Measurements from ENCODE around the gene NT5C2. TPM values are rescaled to one million over a fixed set of nuclear protein-coding genes. Genes with fewer than 3 reads are reported as not detected.

Gene NT5C2
- total RNA-seq, 1 donor from 2014 or later = 55.0 TPM

GRCh38 chr10:103078676-103079075 lies 114.4 kb downstream of the NT5C2 start:
- H3K36me3 ChIP-seq = peaks cover 30% of the 10 kb centered on the region
- no peaks in the 10 kb centered on the region for H3K4me1 ChIP-seq
- intact Hi-C loops (cut with micrococcal nuclease) = no loop called here
- H3K4me3 ChIP-seq = no peak overlapping the region
- H3K27ac ChIP-seq (replicated peaks) = no peak overlapping the region
- no peaks in the 10 kb centered on the region for H3K9me3 ChIP-seq (replicated peaks)
- TF ChIP-seq CTCF (IDR thresholded peaks at IDR 0.05; ENCODE audit: borderline replicate concordance) = no peak
- H3K27me3 ChIP-seq (ENCODE audit: low read depth) = no peaks in the 10 kb centered on the region
- no peak for DNase-seq

- no peak for DNase-seq
- intact Hi-C loops (cut with micrococcal nuclease) = no loop called here
- H3K36me3 ChIP-seq = peaks cover 28% of the 10 kb centered on the region
Measured at GRCh38 chr10:103078309-103078615, 114.8 kb downstream of the NT5C2 start.

GRCh38 chr10:103077491-103078308 lies 115.4 kb downstream of the NT5C2 start:
- peaks cover 29% of the 10 kb centered on the region for H3K36me3 ChIP-seq
- no peaks in the 10 kb centered on the region for H3K4me1 ChIP-seq
- H3K27ac ChIP-seq (replicated peaks) = no peak overlapping the region
- no peaks in the 10 kb centered on the region for H3K27me3 ChIP-seq (ENCODE audit: low read depth)
- H3K4me3 ChIP-seq = no peak overlapping the region
- intact Hi-C loops (cut with micrococcal nuclease) = no loop called here
- no peak for TF ChIP-seq CTCF (IDR thresholded peaks at IDR 0.05; ENCODE audit: borderline replicate concordance)
- H3K9me3 ChIP-seq (replicated peaks) = no peaks in the 10 kb centered on the region
- no peak for DNase-seq

More at GRCh38 chr10:103078309-103078615, 114.8 kb downstream of the NT5C2 start:
- no peak overlapping the region for H3K4me3 ChIP-seq
- H3K27me3 ChIP-seq (ENCODE audit: low read depth) = no peaks in the 10 kb centered on the region
- no peaks in the 10 kb centered on the region for H3K4me1 ChIP-seq
- H3K27ac ChIP-seq (replicated peaks) = no peak overlapping the region
- no peak for TF ChIP-seq CTCF (IDR thresholded peaks at IDR 0.05; ENCODE audit: borderline replicate concordance)
- no peaks in the 10 kb centered on the region for H3K9me3 ChIP-seq (replicated peaks)

- intact Hi-C loops (cut with micrococcal nuclease) = no loop called here
Measured at GRCh38 chr10:103077020-103077419, 116.1 kb downstream of the NT5C2 start.

GRCh38 chr10:103072891-103073290 lies 120.2 kb downstream of the NT5C2 start:
- intact Hi-C loops (cut with micrococcal nuclease) = no loop called here
- H3K9me3 ChIP-seq (replicated peaks) = no peaks in the 10 kb centered on the region
- H3K27ac ChIP-seq (replicated peaks) = no peak overlapping the region
- H3K27me3 ChIP-seq (ENCODE audit: low read depth) = no peaks in the 10 kb centered on the region
- no peak overlapping the region for H3K4me3 ChIP-seq
- no peak for TF ChIP-seq CTCF (IDR thresholded peaks at IDR 0.05; ENCODE audit: borderline replicate concordance)
- no peak for DNase-seq
- H3K4me1 ChIP-seq = no peaks in the 10 kb centered on the region
- peaks cover 25% of the 10 kb centered on the region for H3K36me3 ChIP-seq

More at GRCh38 chr10:103077020-103077419, 116.1 kb downstream of the NT5C2 start:
- DNase-seq = no peak
- no peak overlapping the region for H3K27ac ChIP-seq (replicated peaks)
- no peaks in the 10 kb centered on the region for H3K27me3 ChIP-seq (ENCODE audit: low read depth)
- no peaks in the 10 kb centered on the region for H3K4me1 ChIP-seq
- no peak overlapping the region for H3K4me3 ChIP-seq
- no peaks in the 10 kb centered on the region for H3K9me3 ChIP-seq (replicated peaks)
- peaks cover 32% of the 10 kb centered on the region for H3K36me3 ChIP-seq
- no peak for TF ChIP-seq CTCF (IDR thresholded peaks at IDR 0.05; ENCODE audit: borderline replicate concordance)
